ENCODE measurements around the gene CDKN2AIPNL. TPM values are rescaled to one million over a fixed set of nuclear protein-coding genes. Genes with fewer than 3 reads are reported as not detected.
A peak's percentile ranks its signal among the peaks of the same experiment; 100 is the strongest.

Gene CDKN2AIPNL
- total RNA-seq, 1 experiment from 2014 or later = 38.2 TPM

DNA sequence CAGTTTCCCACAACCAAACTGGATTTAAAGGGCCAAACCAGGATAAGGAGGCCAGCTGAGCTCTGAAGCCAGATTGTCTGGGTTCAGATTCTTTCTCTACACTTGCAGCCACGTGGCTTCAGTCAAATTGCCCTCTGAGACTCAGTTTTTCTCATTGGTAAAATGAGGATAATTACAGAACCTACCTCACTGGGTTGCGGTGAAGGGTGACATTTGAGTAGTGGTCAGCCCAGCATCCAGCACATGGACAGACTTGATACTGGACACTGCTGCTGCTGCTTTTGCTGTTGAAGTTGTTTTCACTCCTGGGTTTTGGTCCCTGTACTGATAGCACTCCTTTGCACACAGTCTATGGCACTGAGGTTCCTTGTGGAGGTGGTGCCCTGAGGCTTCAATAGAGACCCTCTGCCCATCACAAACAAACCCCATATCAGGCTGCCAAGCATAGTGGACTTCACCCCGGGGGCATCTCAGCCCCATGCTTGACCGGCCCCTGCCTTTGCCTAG lies 25.7 kb upstream of the CDKN2AIPNL start:
- Histone ChIP-seq H3K4me3 (ENCODE audit: low read length) (no peak overlapping the region), H3K9me2 (replicated peaks; ENCODE audit: low read length) (no peaks in the 10 kb centered on the region), H3K4me2 (ENCODE audit: low read length) (peak overlapping the region; percentile 78), H2AFZ (ENCODE audit: low read length) (no peak overlapping the region), H3K79me2 (ENCODE audit: low read length) (no peaks in the 10 kb centered on the region), H3K9ac (ENCODE audit: low read length) (peak overlapping the region; percentile 78), H4K20me1 (ENCODE audit: low read length) (no peaks in the 10 kb centered on the region), H3K4me1 (ENCODE audit: insufficient read depth, low read length) (peaks cover 52% of the 10 kb centered on the region), H3K27me3 (ENCODE audit: low read length) (no peaks in the 10 kb centered on the region), H3K36me3 (ENCODE audit: low read depth, low read length) (no peaks in the 10 kb centered on the region), H3F3A (ENCODE audit: low read length, unreplicated experiment) (no peaks in the 10 kb centered on the region), H3K9me3 (ENCODE audit: low read length) (no peaks in the 10 kb centered on the region), H3K27ac (ENCODE audit: low read length) (peak overlapping the region; percentile 99)
- TSS peak; percentile 100 for BruUV-seq (replicated peaks)
- intact Hi-C loops (cut with micrococcal nuclease) = loop anchor here (5.0 kb wide), 1 partner anchor 75 kb away; no protein-coding TSS in a partner anchor
- DNase-seq = no peak
- ChIA-PET POLR2A (ENCODE audit: unreplicated experiment) (interaction anchor here (0.6 kb wide), 1 partner anchor 40 kb away, joined by 3 read pairs; no protein-coding TSS in a partner anchor), CTCF (interaction anchor here (1.1 to 1.2 kb wide), 2 partner anchors 29 to 150 kb away, joined by 3 to 4 read pairs; no protein-coding TSS in a partner anchor)
- no peak for ATAC-seq
- no peak for TF ChIP-seq EZH2 (IDR thresholded peaks at IDR 0.05; ENCODE audit: low read length, unreplicated experiment)
- no peak for TF ChIP-seq EZH2phosphoT487 (IDR thresholded peaks at IDR 0.05; ENCODE audit: borderline replicate concordance, low read length)
- TF ChIP-seq, protein P1, sequence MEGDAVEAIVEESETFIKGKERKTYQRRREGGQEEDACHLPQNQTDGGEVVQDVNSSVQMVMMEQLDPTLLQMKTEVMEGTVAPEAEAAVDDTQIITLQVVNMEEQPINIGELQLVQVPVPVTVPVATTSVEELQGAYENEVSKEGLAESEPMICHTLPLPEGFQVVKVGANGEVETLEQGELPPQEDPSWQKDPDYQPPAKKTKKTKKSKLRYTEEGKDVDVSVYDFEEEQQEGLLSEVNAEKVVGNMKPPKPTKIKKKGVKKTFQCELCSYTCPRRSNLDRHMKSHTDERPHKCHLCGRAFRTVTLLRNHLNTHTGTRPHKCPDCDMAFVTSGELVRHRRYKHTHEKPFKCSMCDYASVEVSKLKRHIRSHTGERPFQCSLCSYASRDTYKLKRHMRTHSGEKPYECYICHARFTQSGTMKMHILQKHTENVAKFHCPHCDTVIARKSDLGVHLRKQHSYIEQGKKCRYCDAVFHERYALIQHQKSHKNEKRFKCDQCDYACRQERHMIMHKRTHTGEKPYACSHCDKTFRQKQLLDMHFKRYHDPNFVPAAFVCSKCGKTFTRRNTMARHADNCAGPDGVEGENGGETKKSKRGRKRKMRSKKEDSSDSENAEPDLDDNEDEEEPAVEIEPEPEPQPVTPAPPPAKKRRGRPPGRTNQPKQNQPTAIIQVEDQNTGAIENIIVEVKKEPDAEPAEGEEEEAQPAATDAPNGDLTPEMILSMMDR (conservative IDR thresholded peaks at IDR 0.05; ENCODE audit: low read depth, low read length) = no peak

DNA sequence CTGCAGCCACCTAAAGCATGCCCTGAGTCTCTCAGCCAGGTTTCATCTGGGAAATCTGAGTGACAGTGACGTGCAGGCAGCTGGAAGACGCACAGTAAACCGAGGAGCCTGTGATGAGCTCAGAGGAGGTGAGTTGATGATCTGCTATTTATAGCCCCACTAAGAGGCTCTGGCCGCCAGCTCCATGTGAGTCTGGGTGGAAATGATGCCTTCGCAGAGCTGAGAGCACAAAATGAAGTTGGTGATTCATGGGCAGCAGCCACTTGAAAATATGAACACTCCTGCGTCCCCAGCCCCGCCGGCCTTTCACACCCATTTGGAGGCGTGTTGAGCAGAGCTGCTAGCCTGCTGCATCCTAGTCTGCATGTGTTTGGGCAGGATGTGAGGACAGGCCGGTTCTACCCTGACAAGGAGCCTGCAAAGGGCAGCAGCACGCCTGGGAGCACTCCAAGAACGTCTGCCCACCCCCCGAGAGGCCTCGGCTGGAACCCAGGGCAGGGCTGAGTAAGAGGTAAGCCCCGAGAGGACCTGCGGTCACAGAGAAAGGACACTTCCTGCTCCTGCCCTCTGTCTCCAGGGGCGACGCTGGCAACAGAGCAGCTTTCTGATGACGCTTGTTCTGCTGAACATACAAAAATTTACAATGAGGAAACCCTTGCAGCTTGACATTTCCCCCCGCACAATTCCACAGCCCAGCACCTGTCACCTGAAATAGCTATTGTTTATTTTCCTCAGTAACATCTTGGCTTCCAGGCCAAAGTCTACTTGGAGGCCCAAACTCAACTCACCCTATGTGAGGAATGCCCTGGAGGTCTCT lies 25.1 kb upstream of the CDKN2AIPNL start:
- H3K4me2 ChIP-seq (ENCODE audit: low read length) = peak overlapping the region; percentile 78
- BruUV-seq (replicated peaks) = no TSS peak
- peak overlapping the region; percentile 78 for H3K9ac ChIP-seq (ENCODE audit: low read length)
- no peaks in the 10 kb centered on the region for H4K20me1 ChIP-seq (ENCODE audit: low read length)
- no peaks in the 10 kb centered on the region for H3F3A ChIP-seq (ENCODE audit: low read length, unreplicated experiment)
- TF ChIP-seq, protein P1 (conservative IDR thresholded peaks at IDR 0.05; ENCODE audit: low read depth, low read length) = no peak
- TF ChIP-seq EZH2 (IDR thresholded peaks at IDR 0.05; ENCODE audit: low read length, unreplicated experiment) (no peak), EZH2phosphoT487 (IDR thresholded peaks at IDR 0.05; ENCODE audit: borderline replicate concordance, low read length) (no peak)
- no peaks in the 10 kb centered on the region for H3K36me3 ChIP-seq (ENCODE audit: low read depth, low read length)
- intact Hi-C loops (cut with micrococcal nuclease) = loop anchor here (5.0 kb wide), 1 partner anchor 76 kb away; no protein-coding TSS in a partner anchor
- CTCF ChIA-PET = interaction anchor here (0.5 to 1.2 kb wide), 3 partner anchors 29 to 161 kb away, joined by 3 to 7 read pairs (median 4); no protein-coding TSS in a partner anchor
- ATAC-seq (peak; percentile 82), DNase-seq (peak; percentile 86)
- peak overlapping the region; percentile 42; the same call in 1 of the 2 replicates for H3K4me3 ChIP-seq (ENCODE audit: low read length)
- H2AFZ ChIP-seq (ENCODE audit: low read length) = peak overlapping the region; percentile 45; the same call in 1 of the 2 replicates
- H3K27me3 ChIP-seq (ENCODE audit: low read length) = no peaks in the 10 kb centered on the region
- peak overlapping the region; percentile 99 for H3K27ac ChIP-seq (ENCODE audit: low read length)
- H3K79me2 ChIP-seq (ENCODE audit: low read length) = no peaks in the 10 kb centered on the region
- POLR2A ChIA-PET (ENCODE audit: unreplicated experiment) = interaction anchor here (0.6 to 0.8 kb wide), 2 partner anchors 41 to 88 kb away, joined by 3 to 7 read pairs; no protein-coding TSS in a partner anchor
- no peaks in the 10 kb centered on the region for H3K9me2 ChIP-seq (replicated peaks; ENCODE audit: low read length)
- H3K4me1 ChIP-seq (ENCODE audit: insufficient read depth, low read length) = peaks cover 52% of the 10 kb centered on the region
- H3K9me3 ChIP-seq (ENCODE audit: low read length) = no peaks in the 10 kb centered on the region

Data from PC-3 (cell line).